IMR-90 (cell line): ENCODE data around the gene FXYD5. TPM values are rescaled to one million over a fixed set of nuclear protein-coding genes. Genes with fewer than 3 reads are reported as not detected.

Experiments used
- ATAC-seq: fragments of 200-7000 bp; cut with Tn5 transposase; 2 replicates; pipeline ENCODE4 v1.9.1; 2020; ENCODE audit warnings: low read depth, mild to moderate bottlenecking, moderate library complexity
- BruUV-seq: library from RNA; stranded (reverse); fragments of 400-500 nt; replicated peaks from 2 replicates; lab custom pipeline; 2021; lab: Mats Ljungman, UMichigan
- CTCF ChIA-PET: fragments of 300-600 bp; formaldehyde crosslinking; extraction: SDS; loops from one replicate; lab custom pipeline; 2021; ENCODE audit warnings: antibody characterized with exemption; lab: Yijun Ruan, JAX
- POLR2A ChIA-PET: fragments of 300-600 bp; sonication (Branson Sonifier 250); formaldehyde crosslinking; loops from one replicate; lab custom pipeline; 2022; ENCODE audit warnings: antibody characterized with exemption; ENCODE audit not compliant: unreplicated experiment; lab: Charles Lee
- DNase-seq: peaks from one replicate; pipeline ENCODE4 v3.0.0; 2013
- H2AFZ ChIP-seq: replicated peaks from 2 replicates; pipeline ENCODE3; 2013; ENCODE audit warnings: low read length, mild to moderate bottlenecking; ENCODE audit not compliant: poor library complexity
- H2AK5ac ChIP-seq: 2 replicates; pipeline ENCODE4 v1.6.1; 2013; ENCODE audit warnings: low read depth, low read length, inconsistent platforms
- H2AK9ac ChIP-seq: replicated peaks from 2 replicates; pipeline ENCODE3; 2013; ENCODE audit warnings: mild to moderate bottlenecking, low read depth, low read length, moderate library complexity; ENCODE audit not compliant: poor library complexity
- H2BK120ac ChIP-seq: 2 replicates; pipeline ENCODE4 v1.6.1; 2013; ENCODE audit warnings: low read depth, low read length, inconsistent platforms
- H2BK15ac ChIP-seq: 3 replicates; pipeline ENCODE4 v1.6.1; 2013; ENCODE audit warnings: low read depth, low read length, inconsistent platforms
- H2BK20ac ChIP-seq: 2 replicates; pipeline ENCODE4 v1.6.1; 2013; ENCODE audit warnings: low read depth, mild to moderate bottlenecking, inconsistent platforms, low read length, moderate library complexity
- H2BK5ac ChIP-seq: 2 replicates; pipeline ENCODE4 v1.6.1; 2013; ENCODE audit warnings: mild to moderate bottlenecking, low read depth, low read length, inconsistent platforms; ENCODE audit not compliant: poor library complexity, severe bottlenecking
- H3K14ac ChIP-seq: replicated peaks from 2 replicates; pipeline ENCODE4 v1.6.1; 2013; ENCODE audit warnings: low read depth, low read length, inconsistent platforms
- H3K18ac ChIP-seq: 2 replicates; pipeline ENCODE4 v1.6.1; 2013; ENCODE audit warnings: low read depth, low read length, control low read depth
- H3K23ac ChIP-seq: 2 replicates; pipeline ENCODE4 v1.6.1; 2013; ENCODE audit warnings: low read depth, low read length, inconsistent platforms
- H3K27ac ChIP-seq: 2 replicates; pipeline ENCODE4 v1.5.1; 2013; ENCODE audit warnings: mild to moderate bottlenecking, control low read depth, low read length; ENCODE audit not compliant: insufficient read depth
- H3K27me3 ChIP-seq: 2 replicates; pipeline ENCODE4 v1.6.1; 2013; ENCODE audit warnings: low read length; ENCODE audit not compliant: control insufficient read depth, insufficient read depth
- H3K36me3 ChIP-seq: 2 replicates; pipeline ENCODE4 v1.6.1; 2013; ENCODE audit warnings: low read length, mixed read lengths; ENCODE audit not compliant: control insufficient read depth, insufficient read depth
- H3K4ac ChIP-seq: 2 replicates; pipeline ENCODE4 v1.6.1; 2013; ENCODE audit warnings: low read depth, low read length, inconsistent platforms
- H3K4me1 ChIP-seq: 2 replicates; pipeline ENCODE4 v1.6.1; 2013; ENCODE audit warnings: low read length, mixed read lengths; ENCODE audit not compliant: control insufficient read depth, insufficient read depth
- H3K4me2 ChIP-seq: 2 replicates; pipeline ENCODE4 v1.6.1; 2013; ENCODE audit warnings: low read depth, mild to moderate bottlenecking, control low read depth, low read length, moderate library complexity
- H3K4me3 ChIP-seq: 2 replicates; pipeline ENCODE4 v1.5.1; 2013; ENCODE audit warnings: low read depth, mild to moderate bottlenecking, control low read depth, low read length, moderate library complexity; ENCODE audit not compliant: insufficient read depth
- H3K56ac ChIP-seq: 2 replicates; pipeline ENCODE4 v1.6.1; 2013; ENCODE audit warnings: low read length, inconsistent platforms; ENCODE audit not compliant: insufficient read depth; ENCODE audit errors: extremely low read depth
- H3K79me1 ChIP-seq, 2 experiments: 2 replicates each; pipeline ENCODE4 v1.6.1; 2013; ENCODE audit warnings: low read length in 2 of 2, inconsistent platforms in 1 of 2, low read depth in 1 of 2
- H3K9ac ChIP-seq: 2 replicates; pipeline ENCODE4 v1.6.1; 2013; ENCODE audit warnings: low read depth, low read length, control low read depth
- H3K9me1 ChIP-seq: 2 replicates; pipeline ENCODE4 v1.6.1; 2013; ENCODE audit warnings: low read length, inconsistent platforms; ENCODE audit not compliant: insufficient read depth
- H3K9me3 ChIP-seq: 2 replicates; pipeline ENCODE4 v1.6.1; 2013; ENCODE audit warnings: low read length; ENCODE audit not compliant: control insufficient read depth, insufficient read depth
- H4K20me1 ChIP-seq: 2 replicates; pipeline ENCODE4 v1.6.1; 2013; ENCODE audit warnings: low read length, inconsistent platforms; ENCODE audit not compliant: insufficient read depth
- H4K5ac ChIP-seq: 2 replicates; pipeline ENCODE4 v1.6.1; 2013; ENCODE audit warnings: mild to moderate bottlenecking, low read depth, low read length, control low read depth
- H4K8ac ChIP-seq, 2 experiments: 2 replicates each; pipeline ENCODE4 v1.6.1; 2013; ENCODE audit warnings: low read depth in 2 of 2, low read length in 2 of 2, control low read depth in 1 of 2, inconsistent platforms in 1 of 2
- H4K91ac ChIP-seq: 2 replicates; pipeline ENCODE4 v1.6.1; 2013; ENCODE audit warnings: low read depth, low read length, inconsistent platforms; ENCODE audit not compliant: insufficient read depth
- CEBPB ChIP-seq: IDR thresholded peaks from 2 replicates; pipeline ENCODE4 v1.6.1; 2012; ENCODE audit warnings: low read depth, low read length, improper control_type of control experiment
- CHD1 ChIP-seq: IDR thresholded peaks from 2 replicates; pipeline ENCODE4 v1.6.1; 2012; ENCODE audit warnings: low read depth, low read length, improper control_type of control experiment
- MAZ ChIP-seq: IDR thresholded peaks from 2 replicates; pipeline ENCODE4 v1.6.1; 2012; ENCODE audit warnings: low read depth, mild to moderate bottlenecking, low read length, improper control_type of control experiment, moderate library complexity, borderline replicate concordance
- MXI1 ChIP-seq: IDR thresholded peaks from 2 replicates; pipeline ENCODE4 v1.6.1; 2012; ENCODE audit warnings: low read depth, mild to moderate bottlenecking, low read length, moderate library complexity, borderline replicate concordance
- NFE2L2 ChIP-seq: fragments of 150-350 bp; IDR thresholded peaks from 2 replicates; pipeline ENCODE4 v1.6.1; 2016; ENCODE audit warnings: low read depth, mild to moderate bottlenecking, low read length
- RAD21 ChIP-seq: IDR thresholded peaks from 2 replicates; pipeline ENCODE4 v1.6.1; 2012; ENCODE audit warnings: low read length, improper control_type of control experiment
- RCOR1 ChIP-seq: IDR thresholded peaks from 2 replicates; pipeline ENCODE4 v1.6.1; 2012; ENCODE audit warnings: mild to moderate bottlenecking, low read length, improper control_type of control experiment; ENCODE audit not compliant: insufficient replicate concordance
- RFX5 ChIP-seq: IDR thresholded peaks from 2 replicates; pipeline ENCODE4 v1.8.0; 2012; ENCODE audit warnings: low read depth, mild to moderate bottlenecking, low read length, moderate library complexity
- WGBS, 2 experiments: methylation state at CpG; one replicate each; pipeline versions ENCODE4 v1.1.5 to v1.1.7; 2013; ENCODE audit warnings: missing lambda C conversion rate in 2 of 2; ENCODE audit not compliant: insufficient read length in 1 of 2; ENCODE audit errors: extremely low coverage in 2 of 2; 5-methylcytosine and 5-hydroxymethylcytosine counted together
- dilution Hi-C: fragments of 300-500 bp; cut with HindIII; formaldehyde crosslinking; loops from one replicate; pipeline ENCODE4 v1.14.3; 2018; ENCODE audit warnings: low sequenced_read_pairs; ENCODE audit not compliant: unreplicated experiment
- in situ Hi-C: fragments of 300-500 bp; cut with MboI; formaldehyde crosslinking; loops from 3 replicates; pipeline ENCODE4 v1.14.3; 2019; ENCODE audit warnings: low sequenced_read_pairs, inconsistent platforms, mixed read lengths
- intact Hi-C: fragments of 100-400 bp; cut with micrococcal nuclease; formaldehyde crosslinking; loops from 2 replicates; pipeline ENCODE4 v1.10.0; 2022
- polyA plus RNA-seq, 3 experiments: library from polyadenylated mRNA; depleted of rRNA; stranded (reverse); fragments of >200 nt; gene quantifications; 2 replicates each; pipeline ENCODE4 v1.2.3, GENCODE V29; 2012; ENCODE audit warnings: low replicate concordance in 1 of 3
- total RNA-seq: library from RNA; depleted of rRNA; stranded (reverse); fragments of >200 nt; gene quantifications from 2 replicates; pipeline ENCODE4 v1.2.3, GENCODE V29; 2012
- TF ChIP-seq, protein P1 (sequence below): conservative IDR thresholded peaks from 2 replicates; pipeline ENCODE4 v1.5.1; 2012; ENCODE audit warnings: mild to moderate bottlenecking, low read depth, low read length, improper control_type of control experiment

FXYD5 gene
- total and polyA plus RNA-seq, 2 of the 4 experiments (the other 2 are of a cell fraction), result 53.6 to 245 TPM

- no peak within 1 kb of the TSS for H3K27ac ChIP-seq
- BruUV-seq, result no TSS peak
- CTCF ChIA-PET, result no interaction called here
These were observed 11.3 kb upstream of the FXYD5 start, which contains the start of gene FXYD7 for GRCh38 chr19:35143231-35143715. TSS of gene FXYD7 (plus strand) at chr19:35143255. CDS start at chr19:35143334, 79 bp downstream.

More at GRCh38 chr19:35143231-35143715, 11.3 kb upstream of the FXYD5 start, which contains the start of gene FXYD7:
- peaks cover 31% of the 10 kb centered on the region for H3K27me3 ChIP-seq
- H3K4me3 ChIP-seq, result no peak within 1 kb of the TSS; the same call in 1 of the 2 replicates
- in situ Hi-C loops, result no loop called here
- no peak within 1 kb of the TSS for H2AK5ac ChIP-seq
- no peak within 1 kb of the TSS for H4K5ac ChIP-seq
- H2AK9ac ChIP-seq, result peak within 1 kb of the TSS; percentile 18
- no peak within 1 kb of the TSS for H3K18ac ChIP-seq
- WGBS, 2 experiments, result no CpG with 5 or more reads among the region's 31 CpGs
- H3K9me3 ChIP-seq, result no peaks in the 10 kb centered on the region
- no peak within 1 kb of the TSS for H2BK15ac ChIP-seq
- ATAC-seq, result no peak
- no peak for TF ChIP-seq RCOR1
- no peak for TF ChIP-seq MAZ
- no peak for TF ChIP-seq CEBPB
- TF ChIP-seq RAD21, result no peak
- no peak for TF ChIP-seq MXI1
- TF ChIP-seq RFX5, result no peak
- no peak for TF ChIP-seq CHD1
- no peak for TF ChIP-seq NFE2L2
- TF ChIP-seq, protein P1, sequence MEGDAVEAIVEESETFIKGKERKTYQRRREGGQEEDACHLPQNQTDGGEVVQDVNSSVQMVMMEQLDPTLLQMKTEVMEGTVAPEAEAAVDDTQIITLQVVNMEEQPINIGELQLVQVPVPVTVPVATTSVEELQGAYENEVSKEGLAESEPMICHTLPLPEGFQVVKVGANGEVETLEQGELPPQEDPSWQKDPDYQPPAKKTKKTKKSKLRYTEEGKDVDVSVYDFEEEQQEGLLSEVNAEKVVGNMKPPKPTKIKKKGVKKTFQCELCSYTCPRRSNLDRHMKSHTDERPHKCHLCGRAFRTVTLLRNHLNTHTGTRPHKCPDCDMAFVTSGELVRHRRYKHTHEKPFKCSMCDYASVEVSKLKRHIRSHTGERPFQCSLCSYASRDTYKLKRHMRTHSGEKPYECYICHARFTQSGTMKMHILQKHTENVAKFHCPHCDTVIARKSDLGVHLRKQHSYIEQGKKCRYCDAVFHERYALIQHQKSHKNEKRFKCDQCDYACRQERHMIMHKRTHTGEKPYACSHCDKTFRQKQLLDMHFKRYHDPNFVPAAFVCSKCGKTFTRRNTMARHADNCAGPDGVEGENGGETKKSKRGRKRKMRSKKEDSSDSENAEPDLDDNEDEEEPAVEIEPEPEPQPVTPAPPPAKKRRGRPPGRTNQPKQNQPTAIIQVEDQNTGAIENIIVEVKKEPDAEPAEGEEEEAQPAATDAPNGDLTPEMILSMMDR, result no peak
- no peak within 1 kb of the TSS for H2BK20ac ChIP-seq
- dilution Hi-C loops, result no loop called here
- no peak within 1 kb of the TSS for H4K91ac ChIP-seq
- H2BK120ac ChIP-seq, result no peak within 1 kb of the TSS
- no peak for DNase-seq
- H3K4me1 ChIP-seq, result peaks cover 17% of the 10 kb centered on the region
- no peak within 1 kb of the TSS for H3K23ac ChIP-seq
- no peak within 1 kb of the TSS for H3K14ac ChIP-seq
- no peak within 1 kb of the TSS for H4K8ac ChIP-seq
- intact Hi-C loops, result loop anchor here (5.0 kb wide), 1 partner anchor 124 kb away; the partner anchor contains the start of gene USF2
- H2BK5ac ChIP-seq, result no peak within 1 kb of the TSS
- H3K4ac ChIP-seq, result no peak within 1 kb of the TSS
- no peaks in the 10 kb centered on the region for H3K79me1 ChIP-seq
- H3K36me3 ChIP-seq, result no peaks in the 10 kb centered on the region
- POLR2A ChIA-PET, result no interaction called here
- peak within 1 kb of the TSS; percentile 22; the same call in 1 of the 2 replicates for H3K4me2 ChIP-seq
- no peaks in the 10 kb centered on the region for H4K20me1 ChIP-seq
- peak within 1 kb of the TSS; percentile 66 for H2AFZ ChIP-seq
- H3K9ac ChIP-seq, result no peak within 1 kb of the TSS
- H3K56ac ChIP-seq, result no peak within 1 kb of the TSS
- peaks cover 3% of the 10 kb centered on the region; the same call in 1 of the 2 replicates for H3K9me1 ChIP-seq
